HepG2 (cell line): Measurements from ENCODE around the gene HOXC10. TPM values are rescaled to one million over a fixed set of nuclear protein-coding genes. Genes with fewer than 3 reads are reported as not detected.

Experiments used
- ATAC-seq: fragments of 200-7000 bp; cut with Tn5 transposase; 3 replicates; pipeline ENCODE4 v1.9.1; 2020; ENCODE audit warnings: mild to moderate bottlenecking, moderate library complexity
- BruUV-seq: library from RNA; stranded (reverse); fragments of 400-500 nt; replicated peaks from 2 replicates; lab custom pipeline; 2021; lab: Mats Ljungman, UMichigan
- CTCF ChIA-PET: fragments of 300-600 bp; formaldehyde crosslinking; extraction: SDS; loops from one replicate; lab custom pipeline; 2021; ENCODE audit warnings: low total read pairs, inconsistent platforms, low intra/inter-chr PET ratio; lab: Yijun Ruan, JAX
- POLR2A ChIA-PET: fragments of 350-600 bp; sonication (Branson Sonifier 250); formaldehyde crosslinking; loops from one replicate; lab custom pipeline; 2020; ENCODE audit warnings: antibody characterized with exemption, inconsistent platforms; lab: Yijun Ruan, JAX
- DNase-seq: peaks from one replicate; pipeline ENCODE4 v3.0.0-alpha.2; 2015; ENCODE audit warnings: low spot score
- FAIRE-seq: peaks from 3 replicates; lab custom pipeline; 2011; peaks lifted over from hg19 to GRCh38; lab: Jason Lieb, UNC
- H2AFZ ChIP-seq: one replicate; pipeline ENCODE4 v1.6.1; 2011; ENCODE audit warnings: low read length, inconsistent platforms
- H3K27ac ChIP-seq: fragments of 300-600 bp; 3 replicates; pipeline ENCODE4 v1.8.0; 2011; ENCODE audit warnings: mixed run types, mild to moderate bottlenecking, mixed read lengths, low read length, inconsistent platforms; ENCODE audit not compliant: insufficient read depth; ENCODE audit errors: extremely low read length
- H3K27me3 ChIP-seq, 2 experiments: fragments of 200-600 bp in 1 of 2; 2 replicates in 1 of 2; 3 replicates in 1 of 2; pipeline versions ENCODE4 v1.6.0 to v1.8.0; 2011; ENCODE audit warnings: low read length in 2 of 2, mild to moderate bottlenecking in 2 of 2, moderate library complexity in 2 of 2, inconsistent platforms in 1 of 2; ENCODE audit not compliant: insufficient read depth in 2 of 2, control insufficient read depth in 1 of 2
- H3K36me3 ChIP-seq, 2 experiments: fragments of 200-600 bp in 1 of 2; replicated peaks in 1 of 2; 2 replicates in 1 of 2; 3 replicates in 1 of 2; pipeline versions ENCODE4 v1.5.1 to v1.8.0; 2011; ENCODE audit warnings: low read length in 2 of 2, inconsistent platforms in 1 of 2; ENCODE audit not compliant: insufficient read depth in 2 of 2, control insufficient read depth in 1 of 2
- H3K4me1 ChIP-seq: 2 replicates; pipeline ENCODE4 v1.5.1; 2012; ENCODE audit warnings: low read length, inconsistent platforms; ENCODE audit not compliant: insufficient read depth
- H3K4me2 ChIP-seq: 2 replicates; pipeline ENCODE4 v1.6.0; 2011; ENCODE audit warnings: low read depth, low read length, inconsistent platforms
- H3K4me3 ChIP-seq, 3 experiments: fragments of 200-600 bp in 1 of 3; sonication (generic), shearing (Covaris generic) in 1 of 3; replicated peaks in 1 of 3; 2 replicates each; pipeline ENCODE4 v1.5.1; 2011 to 2016; ENCODE audit warnings: low read length in 3 of 3, inconsistent platforms in 2 of 3, low read depth in 2 of 3, mild to moderate bottlenecking in 2 of 3, control low read depth in 1 of 3, mixed read lengths in 1 of 3; ENCODE audit not compliant: insufficient read depth in 1 of 3
- H3K79me2 ChIP-seq: one replicate; pipeline ENCODE4 v1.6.1; 2011; ENCODE audit warnings: low read length, inconsistent platforms; ENCODE audit not compliant: insufficient read depth
- H3K9ac ChIP-seq: 2 replicates; pipeline ENCODE4 v1.6.0; 2011; ENCODE audit warnings: mild to moderate bottlenecking, low read depth, low read length, inconsistent platforms; ENCODE audit not compliant: insufficient read depth
- H3K9me3 ChIP-seq: 2 replicates; pipeline ENCODE4 v1.5.1; 2012; ENCODE audit warnings: mild to moderate bottlenecking, low read length
- H4K20me1 ChIP-seq: 2 replicates; pipeline ENCODE4 v1.6.0; 2011; ENCODE audit warnings: inconsistent platforms, mild to moderate bottlenecking, low read length, moderate library complexity; ENCODE audit not compliant: insufficient read depth
- CBX2 ChIP-seq, 2 experiments: fragments of 200-600 bp in 1 of 2; sonication (generic); formaldehyde crosslinking in 1 of 2; IDR thresholded peaks; 2 replicates each; pipeline versions ENCODE4 v1.7.0 to v1.8.1; 2018 to 2022; ENCODE audit warnings: low read depth in 2 of 2, low read length in 1 of 2, mild to moderate bottlenecking in 1 of 2, missing genetic modification reagents in 1 of 2
- FOXP1 ChIP-seq, 2 experiments: fragments of 450-650 bp in 1 of 2; IDR thresholded peaks; 2 replicates each; pipeline ENCODE4 v1.6.1; 2017 to 2018; ENCODE audit warnings: antibody characterized with exemption in 1 of 2
- PBX2 ChIP-seq: IDR thresholded peaks from 2 replicates; pipeline ENCODE4 v1.6.1; 2016; ENCODE audit warnings: control low read depth
- RNF2 ChIP-seq: fragments of 450-650 bp; conservative IDR thresholded peaks from 2 replicates; pipeline ENCODE4 v1.6.1; 2016; ENCODE audit warnings: low read depth
- ZBTB25 ChIP-seq: IDR thresholded peaks from 2 replicates; pipeline ENCODE4 v1.6.1; 2018; ENCODE audit warnings: missing genetic modification reagents
- ZFP36 ChIP-seq: fragments of 150-350 bp; IDR thresholded peaks from 2 replicates; pipeline ENCODE4 v1.6.1; 2018; ENCODE audit warnings: borderline replicate concordance, low read length, low read depth; ENCODE audit not compliant: partially characterized antibody
- ZNF280B ChIP-seq: sonication (generic); formaldehyde crosslinking; IDR thresholded peaks from 2 replicates; pipeline ENCODE4 v1.5.0; 2020; ENCODE audit warnings: missing genetic modification reagents, mild to moderate bottlenecking, borderline replicate concordance
- WGBS: methylation state at CpG from one replicate; pipeline ENCODE4 v1.1.6; 2017; ENCODE audit warnings: low lambda C conversion rate; 5-methylcytosine and 5-hydroxymethylcytosine counted together
- in situ Hi-C: cut with HindIII; loops from 2 replicates; pipeline ENCODE4 v1.10.0; 2017; ENCODE audit warnings: low pct_unique_long_range_greater_than_20kb; ENCODE audit not compliant: extremely low pct_ligation_motif_present
- intact Hi-C: fragments of 100-400 bp; cut with micrococcal nuclease; formaldehyde crosslinking; loops from one replicate; pipeline ENCODE4 v1.10.0; 2022; ENCODE audit not compliant: unreplicated experiment
- polyA plus RNA-seq, 8 experiments: library from polyadenylated mRNA; depleted of rRNA in 3 of 8; stranded (reverse) in 7 of 8; unstranded in 1 of 8; fragments of >200 nt; fragmentation: Illumina TruSeq in 4 of 8; extraction: Trizol in 4 of 8; gene quantifications; 2 replicates each; pipeline versions ENCODE4 v1.2.1 to v1.2.3, GENCODE V29; 2011 to 2016; ENCODE audit warnings: low read depth in 4 of 8, missing spikeins in 1 of 8, mixed read lengths in 1 of 8; ENCODE audit not compliant: insufficient read depth in 1 of 8
- total RNA-seq, 5 experiments: library from RNA; depleted of rRNA; stranded (reverse); fragments of >200 nt; fragmentation: Illumina TruSeq; extraction: Trizol; gene quantifications; 2 replicates each; pipeline ENCODE4 v1.2.3, GENCODE V29; 2016; ENCODE audit warnings: low read depth in 1 of 5

The HOXC10 gene
- total and polyA plus RNA-seq, 2 of the 13 experiments (the other 11 are each of a cell fraction or from before 2014, with no cell fraction given): not detected

- in situ Hi-C loops (loop anchor here (10.0 kb wide), 1 partner anchor 350 kb away; the partner anchor contains the start of gene GPR84), intact Hi-C loops (no loop called here)
- FAIRE-seq (no peak), ATAC-seq (no peak), DNase-seq (no peak)
- Histone ChIP-seq H3K4me1 (peaks cover 16% of the 10 kb centered on the region), H3K79me2 (no peaks in the 10 kb centered on the region), H3K27ac (no peak overlapping the region), H3K9ac (no peak overlapping the region), H3K9me3 (no peaks in the 10 kb centered on the region), H4K20me1 (no peaks in the 10 kb centered on the region), H3K4me2 (no peak overlapping the region), H3K27me3 (peaks cover 12 to 70% of the 10 kb centered on the region in 2 experiments), H3K4me3 (no peak overlapping the region), H2AFZ (no peak overlapping the region), H3K36me3 (no peaks in the 10 kb centered on the region)
- no TSS peak for BruUV-seq
- WGBS: 26% methylated on average over 26 of the region's 36 CpGs
- 0 out of 2 replicates have a peak, but pooled peaks have one; percentile 30 for TF ChIP-seq CBX2 (IDR thresholded peaks at IDR 0.05; ENCODE audit: low read depth, low read length)
- no peak for TF ChIP-seq CBX2 (CRISPR knock-in tag; IDR thresholded peaks at IDR 0.05; ENCODE audit: low read depth)
- TF ChIP-seq ZNF280B (CRISPR knock-in tag): no peak
- ChIA-PET CTCF (no interaction called here), POLR2A (no interaction called here)
These were observed 29.6 kb downstream of the HOXC10 start for GRCh38 chr12:54014377-54015017.

- TF ChIP-seq ZFP36 (peak; percentile 74), FOXP1 (IDR thresholded peaks at IDR 0.05) (no peak), FOXP1 (CRISPR knock-in tag; IDR thresholded peaks at IDR 0.05) (no peak), PBX2 (CRISPR knock-in tag) (no peak), ZBTB25 (CRISPR knock-in tag) (no peak), CBX2 (IDR thresholded peaks at IDR 0.05; ENCODE audit: low read depth, low read length) (0 out of 2 replicates have a peak, but pooled peaks have one; percentile 66), CBX2 (CRISPR knock-in tag; IDR thresholded peaks at IDR 0.05; ENCODE audit: low read depth) (no peak), RNF2 (peak; percentile 79)
- Histone ChIP-seq H4K20me1 (no peaks in the 10 kb centered on the region), H3K27ac (no peak overlapping the region), H3K4me3 (no peak overlapping the region), H3K9ac (no peak overlapping the region), H3K4me2 (no peak overlapping the region), H3K79me2 (no peaks in the 10 kb centered on the region), H2AFZ (no peak overlapping the region), H3K27me3 (peaks cover 12 to 62% of the 10 kb centered on the region in 2 experiments), H3K4me1 (peaks cover 16% of the 10 kb centered on the region), H3K9me3 (no peaks in the 10 kb centered on the region), H3K36me3 (no peaks in the 10 kb centered on the region)
- ATAC-seq (no peak), FAIRE-seq (no peak), DNase-seq (no peak)
- in situ Hi-C loops (loop anchor here (10.0 kb wide), 1 partner anchor 350 kb away; the partner anchor contains the start of gene GPR84), intact Hi-C loops (no loop called here)
- ChIA-PET POLR2A (no interaction called here), CTCF (no interaction called here)
- no TSS peak for BruUV-seq
- WGBS: 27% methylated on average over 23 of the region's 23 CpGs
These were observed 30.3 kb downstream of the HOXC10 start for GRCh38 chr12:54015018-54015931.
